ENCODE data around the gene GALNT17.

GRCh38 chr7:71580027-71580426 lies 448.1 kb downstream of the GALNT17 start:
- TF ChIP-seq POLR2A (IDR thresholded peaks at IDR 0.05), result no peak
- TF ChIP-seq, protein P1, sequence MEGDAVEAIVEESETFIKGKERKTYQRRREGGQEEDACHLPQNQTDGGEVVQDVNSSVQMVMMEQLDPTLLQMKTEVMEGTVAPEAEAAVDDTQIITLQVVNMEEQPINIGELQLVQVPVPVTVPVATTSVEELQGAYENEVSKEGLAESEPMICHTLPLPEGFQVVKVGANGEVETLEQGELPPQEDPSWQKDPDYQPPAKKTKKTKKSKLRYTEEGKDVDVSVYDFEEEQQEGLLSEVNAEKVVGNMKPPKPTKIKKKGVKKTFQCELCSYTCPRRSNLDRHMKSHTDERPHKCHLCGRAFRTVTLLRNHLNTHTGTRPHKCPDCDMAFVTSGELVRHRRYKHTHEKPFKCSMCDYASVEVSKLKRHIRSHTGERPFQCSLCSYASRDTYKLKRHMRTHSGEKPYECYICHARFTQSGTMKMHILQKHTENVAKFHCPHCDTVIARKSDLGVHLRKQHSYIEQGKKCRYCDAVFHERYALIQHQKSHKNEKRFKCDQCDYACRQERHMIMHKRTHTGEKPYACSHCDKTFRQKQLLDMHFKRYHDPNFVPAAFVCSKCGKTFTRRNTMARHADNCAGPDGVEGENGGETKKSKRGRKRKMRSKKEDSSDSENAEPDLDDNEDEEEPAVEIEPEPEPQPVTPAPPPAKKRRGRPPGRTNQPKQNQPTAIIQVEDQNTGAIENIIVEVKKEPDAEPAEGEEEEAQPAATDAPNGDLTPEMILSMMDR (IDR thresholded peaks at IDR 0.05), result no peak

All from prostate gland (tissue), 2 donors.